Nephron (organoid): Measurements from ENCODE around the gene HNRNPLL.
A peak's percentile ranks its signal among the peaks of the same experiment; 100 is the strongest.

Experiments used
- H3K27ac Mint-ChIP-seq, 3 experiments: 2 replicates each; pipeline ENCODE4 v1.8.0; 2020; ENCODE audit warnings: mixed read lengths in 3 of 3, mild to moderate bottlenecking in 2 of 3, moderate library complexity in 1 of 3
- H3K27me3 Mint-ChIP-seq: 2 replicates; pipeline ENCODE4 v1.8.0; 2021; ENCODE audit warnings: low read depth, mild to moderate bottlenecking, moderate library complexity, mixed read lengths
- H3K36me3 Mint-ChIP-seq: 2 replicates; pipeline ENCODE4 v1.8.0; 2020; ENCODE audit warnings: low read depth, mixed read lengths
- H3K4me1 Mint-ChIP-seq: 2 replicates; pipeline ENCODE4 v1.8.0; 2020; ENCODE audit warnings: mixed read lengths
- H3K4me3 Mint-ChIP-seq, 3 experiments: 2 replicates each; pipeline ENCODE4 v1.8.0; 2020; ENCODE audit warnings: mild to moderate bottlenecking in 3 of 3, mixed read lengths in 3 of 3, moderate library complexity in 2 of 3
- H3K9me3 Mint-ChIP-seq: 2 replicates; pipeline ENCODE4 v1.8.0; 2020; ENCODE audit warnings: mixed read lengths
- CTCF ChIP-seq, 3 experiments: fragments of 200-600 bp; sonication (generic); IDR thresholded peaks; one replicate each; pipeline ENCODE4 v1.5.0; 2021; ENCODE audit warnings: antibody characterized with exemption in 3 of 3; ENCODE audit not compliant: unreplicated experiment in 3 of 3

Gene HNRNPLL

GRCh38 chr2:38581193-38582147, 21.3 kb downstream of the HNRNPLL start:
- peak; percentile 60 to 74 (median 61) for TF ChIP-seq CTCF (IDR thresholded peaks at IDR 0.05; ENCODE audit: unreplicated experiment in 3 of 3)
- Mint-ChIP-seq H3K36me3 (peaks cover 60% of the 10 kb centered on the region), H3K27me3 (no peaks in the 10 kb centered on the region), H3K4me1 (peaks cover 9% of the 10 kb centered on the region), H3K27ac (peak overlapping the region in 1 of 3 experiments; percentile 10), H3K9me3 (no peaks in the 10 kb centered on the region), H3K4me3 (no peak overlapping the region)

GRCh38 chr2:38580115-38580636, 22.6 kb downstream of the HNRNPLL start:
- no peak overlapping the region for H3K27ac Mint-ChIP-seq
- no peaks in the 10 kb centered on the region for H3K4me1 Mint-ChIP-seq
- peaks cover 55% of the 10 kb centered on the region for H3K36me3 Mint-ChIP-seq

GRCh38 chr2:38578832-38579231, 23.9 kb downstream of the HNRNPLL start:
- no peaks in the 10 kb centered on the region for H3K4me1 Mint-ChIP-seq
- no peaks in the 10 kb centered on the region for H3K27me3 Mint-ChIP-seq
- no peak for TF ChIP-seq CTCF (IDR thresholded peaks at IDR 0.05; ENCODE audit: unreplicated experiment in 3 of 3)
- H3K4me3 Mint-ChIP-seq, result no peak overlapping the region
- H3K36me3 Mint-ChIP-seq, result peaks cover 54% of the 10 kb centered on the region
- no peak overlapping the region for H3K27ac Mint-ChIP-seq
- H3K9me3 Mint-ChIP-seq, result no peaks in the 10 kb centered on the region

More at GRCh38 chr2:38580115-38580636, 22.6 kb downstream of the HNRNPLL start:
- H3K9me3 Mint-ChIP-seq, result no peaks in the 10 kb centered on the region
- no peak for TF ChIP-seq CTCF (IDR thresholded peaks at IDR 0.05; ENCODE audit: unreplicated experiment in 3 of 3)
- no peak overlapping the region for H3K4me3 Mint-ChIP-seq
- no peaks in the 10 kb centered on the region for H3K27me3 Mint-ChIP-seq

- no peak for TF ChIP-seq CTCF (IDR thresholded peaks at IDR 0.05; ENCODE audit: unreplicated experiment in 3 of 3)
- H3K9me3 Mint-ChIP-seq, result no peaks in the 10 kb centered on the region
- H3K36me3 Mint-ChIP-seq, result peaks cover 55% of the 10 kb centered on the region
- H3K27ac Mint-ChIP-seq, result peak overlapping the region in 1 of 3 experiments; percentile 3
- H3K4me3 Mint-ChIP-seq, result no peak overlapping the region
- H3K4me1 Mint-ChIP-seq, result no peaks in the 10 kb centered on the region
- no peaks in the 10 kb centered on the region for H3K27me3 Mint-ChIP-seq
Observed at GRCh38 chr2:38574278-38574677, 28.4 kb downstream of the HNRNPLL start.

- H3K27ac Mint-ChIP-seq, result no peak overlapping the region
- no peak for TF ChIP-seq CTCF (IDR thresholded peaks at IDR 0.05; ENCODE audit: unreplicated experiment in 3 of 3)
- no peak overlapping the region for H3K4me3 Mint-ChIP-seq
- peaks cover 57% of the 10 kb centered on the region for H3K36me3 Mint-ChIP-seq
- H3K4me1 Mint-ChIP-seq, result no peaks in the 10 kb centered on the region
- no peaks in the 10 kb centered on the region for H3K9me3 Mint-ChIP-seq
- H3K27me3 Mint-ChIP-seq, result no peaks in the 10 kb centered on the region
Observed at GRCh38 chr2:38572167-38572566, 30.6 kb downstream of the HNRNPLL start.
